ENCODE measurements around the gene SERINC5. TPM values are rescaled to one million over a fixed set of nuclear protein-coding genes. Genes with fewer than 3 reads are reported as not detected.

The SERINC5 gene
- total and polyA plus RNA-seq, 2 donors (not counting 3 experiments of a cell fraction or from before 2014, with no cell fraction given), result 3.2 to 10.1 TPM

GRCh38 chr5:80122579-80122978 is 133.3 kb downstream of the SERINC5 start:
- POLR2A ChIA-PET, result no interaction called here

More at GRCh38 chr5:80122579-80122978, 133.3 kb downstream of the SERINC5 start:
- Histone ChIP-seq H3K9ac (replicated peaks; ENCODE audit: extremely low read depth, insufficient read depth, low read length) (no peak overlapping the region), H3K4me2 (ENCODE audit: insufficient read depth, low read length) (no peak overlapping the region), H3K4me1 (ENCODE audit: control insufficient read depth, extremely low read depth, insufficient read depth, low read length) (no peaks in the 10 kb centered on the region), H3K4me3 (replicated peaks in 1 of 3; ENCODE audit: insufficient read depth in 1 of 3, low read depth in 1 of 3, low read length in 3 of 3) (no peak overlapping the region), H4K20me1 (replicated peaks; ENCODE audit: control insufficient read depth, extremely low read depth, insufficient read depth, low read length) (no peaks in the 10 kb centered on the region), H2AFZ (ENCODE audit: low read depth, low read length) (no peak overlapping the region), H3K9me3 (replicated peaks; ENCODE audit: control insufficient read depth, insufficient read depth, low read length) (no peaks in the 10 kb centered on the region), H3K27me3 (ENCODE audit: control insufficient read depth in 2 of 2, insufficient read depth in 2 of 2, low read length in 2 of 2) (no peaks in the 10 kb centered on the region), H3K9me1 (replicated peaks; ENCODE audit: control insufficient read depth, extremely low read depth, insufficient read depth, low read length) (no peaks in the 10 kb centered on the region), H3K27ac (ENCODE audit: insufficient read depth, low read depth, low read length) (no peak overlapping the region), H3K79me2 (ENCODE audit: control insufficient read depth, insufficient read depth, low read length) (no peaks in the 10 kb centered on the region), H3K36me3 (ENCODE audit: control insufficient read depth in 2 of 2, extremely low read depth in 1 of 2, insufficient read depth in 2 of 2, low read length in 2 of 2) (no peaks in the 10 kb centered on the region)
- DNase-seq (ENCODE audit: low read depth, low spot score), result no peak
- intact Hi-C loops (cut with micrococcal nuclease), result no loop called here
- CTCF ChIA-PET, result interaction anchor here (1.4 kb wide), 1 partner anchor 31 kb away, joined by 4 read pairs; no protein-coding TSS in a partner anchor
- TF ChIP-seq FOS (IDR thresholded peaks at IDR 0.05; ENCODE audit: borderline replicate concordance, insufficient read depth, low read length) (no peak), MYC (IDR thresholded peaks at IDR 0.05; ENCODE audit: low read depth, low read length) (no peak), JUN (IDR thresholded peaks at IDR 0.05; ENCODE audit: borderline replicate concordance, insufficient read depth, insufficient read length, low read depth) (no peak), CTCF (IDR thresholded peaks at IDR 0.05; ENCODE audit: extremely low read depth in 1 of 2, insufficient read depth in 1 of 2, low read depth in 1 of 2, low read length in 2 of 2) (no peak), POLR2AphosphoS5 (IDR thresholded peaks at IDR 0.05; ENCODE audit: insufficient read depth, low read depth, low read length) (no peak), MAX (IDR thresholded peaks at IDR 0.05; ENCODE audit: insufficient read depth, insufficient read length) (no peak), EZH2 (IDR thresholded peaks at IDR 0.05; ENCODE audit: borderline replicate concordance, low read depth, low read length, severe bottlenecking) (no peak), GATA2 (IDR thresholded peaks at IDR 0.05; ENCODE audit: insufficient read depth, insufficient read length, low read depth, low read length) (no peak), POLR2A (IDR thresholded peaks at IDR 0.05; ENCODE audit: low read depth, low read length) (no peak)
- dilution Hi-C loops (cut with MboI; ENCODE audit: extremely low pct_ligation_motif_present, low sequenced_read_pairs), result no loop called here
- no peak for FAIRE-seq
- BruUV-seq (replicated peaks), result no TSS peak

All from endothelial cell of umbilical vein (primary cell).